Measurements from ENCODE around the gene CALM3.
"Not testable (repeated sequence)": the region's sequence is repeated elsewhere in the genome, so short reads cannot be mapped to it uniquely, and the experiment has no call there.

CALM3 gene

DNA sequence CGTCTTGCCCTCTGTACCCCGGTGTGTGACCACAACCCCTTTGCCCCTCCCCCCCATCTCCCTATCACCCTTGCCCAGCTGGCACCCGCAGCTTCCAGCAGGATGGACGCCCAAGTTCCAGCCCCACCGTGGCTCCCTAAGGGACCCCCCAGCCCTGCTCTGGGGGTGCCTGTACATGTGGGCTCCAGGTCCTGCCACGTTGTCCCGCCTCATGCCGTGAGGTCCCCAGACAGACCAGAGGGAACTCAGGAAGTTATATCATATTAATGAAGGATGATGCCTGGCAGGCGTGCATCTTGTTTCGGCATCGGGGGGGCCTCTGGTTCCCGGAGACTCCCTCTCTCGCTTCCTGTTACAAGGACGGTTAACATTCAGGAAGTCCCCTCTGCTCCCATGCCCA, 25.3 kb downstream of the CALM3 start:
- DNase-seq (ENCODE audit: low read depth, low spot score), result no peak
- ChIA-PET POLR2A (interaction anchor here (1.5 kb wide), 1 partner anchor 16 kb away, joined by 4 read pairs; no protein-coding TSS in a partner anchor), CTCF (interaction anchor here (1.3 to 6.1 kb wide), 3 partner anchors 12 to 36 kb away, joined by 4 to 66 read pairs (median 25); partner anchors contain the start of gene DACT3)
- TF ChIP-seq, protein P1, sequence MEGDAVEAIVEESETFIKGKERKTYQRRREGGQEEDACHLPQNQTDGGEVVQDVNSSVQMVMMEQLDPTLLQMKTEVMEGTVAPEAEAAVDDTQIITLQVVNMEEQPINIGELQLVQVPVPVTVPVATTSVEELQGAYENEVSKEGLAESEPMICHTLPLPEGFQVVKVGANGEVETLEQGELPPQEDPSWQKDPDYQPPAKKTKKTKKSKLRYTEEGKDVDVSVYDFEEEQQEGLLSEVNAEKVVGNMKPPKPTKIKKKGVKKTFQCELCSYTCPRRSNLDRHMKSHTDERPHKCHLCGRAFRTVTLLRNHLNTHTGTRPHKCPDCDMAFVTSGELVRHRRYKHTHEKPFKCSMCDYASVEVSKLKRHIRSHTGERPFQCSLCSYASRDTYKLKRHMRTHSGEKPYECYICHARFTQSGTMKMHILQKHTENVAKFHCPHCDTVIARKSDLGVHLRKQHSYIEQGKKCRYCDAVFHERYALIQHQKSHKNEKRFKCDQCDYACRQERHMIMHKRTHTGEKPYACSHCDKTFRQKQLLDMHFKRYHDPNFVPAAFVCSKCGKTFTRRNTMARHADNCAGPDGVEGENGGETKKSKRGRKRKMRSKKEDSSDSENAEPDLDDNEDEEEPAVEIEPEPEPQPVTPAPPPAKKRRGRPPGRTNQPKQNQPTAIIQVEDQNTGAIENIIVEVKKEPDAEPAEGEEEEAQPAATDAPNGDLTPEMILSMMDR (IDR thresholded peaks at IDR 0.05; ENCODE audit: insufficient read depth, low read length, missing control alignments), result no peak
- H3K4me3 ChIP-seq (ENCODE audit: low read depth, low read length), result no peak overlapping the region

DNA sequence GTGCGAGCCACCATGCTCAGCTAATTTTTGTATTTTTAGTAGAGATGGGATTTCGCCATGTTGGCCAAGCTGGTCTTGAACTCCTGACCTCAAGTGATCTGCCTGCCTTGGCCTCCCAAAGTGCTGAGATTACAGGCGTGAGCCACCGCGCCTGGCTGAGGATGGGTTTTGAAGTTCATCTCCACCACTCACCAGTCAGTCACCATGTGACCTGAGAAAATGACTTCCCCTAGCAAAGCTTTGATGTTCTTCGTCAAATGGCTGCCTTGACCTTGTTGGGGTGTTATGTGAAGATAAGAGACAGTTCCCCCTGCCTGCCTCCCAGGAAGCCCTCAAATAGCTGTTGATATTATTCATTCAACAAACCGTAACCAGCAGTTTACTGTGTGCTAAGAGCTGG, 27.8 kb downstream of the CALM3 start:
- H3K4me3 ChIP-seq (ENCODE audit: low read depth, low read length); DNase-seq (ENCODE audit: low read depth, low spot score); POLR2A ChIA-PET: not testable (repeated sequence)
- CTCF ChIA-PET, result interaction anchor here (1.5 to 8.3 kb wide), 3 partner anchors 10 to 33 kb away, joined by 3 to 94 read pairs (median 63); partner anchors contain the start of gene DACT3

DNA sequence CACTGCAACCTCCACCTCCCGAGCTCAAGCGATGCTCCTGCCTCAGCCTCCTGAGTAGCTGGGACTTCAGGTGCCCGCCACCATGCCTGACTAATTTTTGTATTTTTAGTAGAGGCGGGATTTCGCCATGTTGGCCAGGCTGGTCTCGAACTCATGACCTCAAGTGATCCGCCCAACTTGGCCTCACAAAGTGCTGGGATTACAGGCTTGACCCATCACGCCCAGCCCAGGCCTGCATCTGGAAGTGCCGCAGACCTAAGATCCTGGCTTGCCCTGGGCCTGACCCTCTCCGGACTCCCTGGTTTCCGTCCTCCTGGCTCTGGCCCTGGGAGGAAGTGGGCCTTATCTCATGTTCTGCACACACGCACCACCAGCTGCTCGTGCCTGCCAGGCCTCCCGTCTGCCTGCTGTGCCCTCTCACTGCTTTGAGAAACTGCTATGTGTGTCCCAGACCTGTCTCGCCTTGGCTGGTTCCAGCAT, 28.5 kb downstream of the CALM3 start:
- TF ChIP-seq, protein P1 (IDR thresholded peaks at IDR 0.05; ENCODE audit: insufficient read depth, low read length, missing control alignments), result no peak
- ChIA-PET POLR2A (no interaction called here), CTCF (interaction anchor here (1.5 to 8.3 kb wide), 3 partner anchors 11 to 33 kb away, joined by 3 to 94 read pairs (median 63); partner anchors contain the start of gene DACT3)
- no peak for DNase-seq (ENCODE audit: low read depth, low spot score)
- no peak overlapping the region for H3K4me3 ChIP-seq (ENCODE audit: low read depth, low read length)

DNA sequence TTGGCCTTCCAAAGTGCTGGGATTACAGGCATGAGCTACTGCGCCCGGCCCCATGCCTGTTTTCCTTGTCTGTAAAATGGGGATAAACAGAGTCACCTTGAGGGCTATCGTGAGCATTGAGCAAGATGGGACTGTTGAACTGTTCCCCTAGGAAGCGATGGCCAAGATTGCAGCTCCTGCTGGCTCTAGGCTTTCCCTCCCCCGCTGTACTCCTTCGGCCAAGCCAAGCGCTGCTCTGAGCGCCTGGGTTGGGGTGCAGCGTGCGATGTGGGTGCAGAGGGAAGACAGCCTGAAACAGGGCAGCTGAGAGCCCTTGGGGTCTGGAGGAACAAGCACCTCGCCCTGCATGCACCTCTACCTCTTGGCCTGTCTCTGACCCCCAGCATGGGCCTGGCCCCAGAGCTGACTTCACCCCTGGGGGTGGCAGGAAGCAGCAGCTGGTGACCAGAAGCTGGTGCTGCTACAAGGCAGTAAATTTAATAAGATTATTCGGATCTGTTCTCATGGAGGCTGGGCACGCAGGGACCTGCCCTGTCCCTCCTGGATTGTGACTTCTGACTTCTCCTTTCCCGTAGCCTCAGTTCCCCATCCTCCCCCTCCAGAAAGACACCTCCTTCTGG, 29.6 kb downstream of the CALM3 start:
- no peak for DNase-seq (ENCODE audit: low read depth, low spot score)
- TF ChIP-seq, protein P1 (IDR thresholded peaks at IDR 0.05; ENCODE audit: insufficient read depth, low read length, missing control alignments), result no peak
- no peak overlapping the region for H3K4me3 ChIP-seq (ENCODE audit: low read depth, low read length)
- POLR2A ChIA-PET, result interaction anchor here (0.7 to 1.1 kb wide), 4 partner anchors 10 to 43 kb away, joined by 3 to 5 read pairs (median 4); partner anchors contain the start of gene DACT3
- CTCF ChIA-PET, result interaction anchor here (1.5 to 8.3 kb wide), 6 partner anchors 9 to 98 kb away, joined by 6 to 94 read pairs (median 20); partner anchors contain the start of gene DACT3

- DNase-seq (ENCODE audit: low read depth, low spot score), result no peak
- TF ChIP-seq, protein P1 (IDR thresholded peaks at IDR 0.05; ENCODE audit: insufficient read depth, low read length, missing control alignments), result no peak
- H3K4me3 ChIP-seq (ENCODE audit: low read depth, low read length), result no peak overlapping the region
- CTCF ChIA-PET, result interaction anchor here (1.3 to 8.3 kb wide), 7 partner anchors 10 to 236 kb away, joined by 3 to 94 read pairs (median 12); partner anchors contain the start of gene DACT3
- POLR2A ChIA-PET, result interaction anchor here (0.7 to 1.1 kb wide), 5 partner anchors 11 to 44 kb away, joined by 3 to 5 read pairs (median 3); partner anchors contain the start of genes CALM3 and DACT3
These were observed 30.4 kb downstream of the CALM3 start for GRCh38 chr19:46631481-46631880.

GRCh38 chr19:46633130-46633529, 32.0 kb downstream of the CALM3 start:
- no peak for DNase-seq (ENCODE audit: low read depth, low spot score)
- ChIA-PET POLR2A (no interaction called here), CTCF (interaction anchor here (1.5 to 8.3 kb wide), 6 partner anchors 8 to 71 kb away, joined by 3 to 94 read pairs (median 18); partner anchors contain the start of genes DACT3 and PTGIR)
- TF ChIP-seq, protein P1 (IDR thresholded peaks at IDR 0.05; ENCODE audit: insufficient read depth, low read length, missing control alignments), result no peak
- H3K4me3 ChIP-seq (ENCODE audit: low read depth, low read length), result no peak overlapping the region
